Measurements from ENCODE around the gene SMARCE1.

SMARCE1 gene

DNA sequence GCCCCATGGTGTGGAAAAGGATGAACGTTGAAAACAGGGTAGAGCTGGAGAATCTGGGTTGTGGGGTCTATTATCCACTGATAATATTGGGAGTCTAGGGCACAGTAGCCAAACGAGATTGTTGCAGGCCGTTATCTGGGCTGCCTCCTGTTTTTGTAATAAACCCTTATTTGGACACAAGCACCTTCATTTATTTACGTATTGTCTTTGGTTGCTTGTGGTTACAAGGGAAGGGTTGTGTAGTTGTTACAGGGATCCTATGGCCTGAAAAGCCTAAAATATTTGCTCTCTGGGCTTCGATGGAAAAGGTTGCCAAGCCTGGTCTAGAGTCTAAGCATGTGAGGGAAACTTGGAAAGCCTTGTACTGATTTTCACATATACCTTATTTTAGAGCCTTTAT, 4.3 kb upstream of the SMARCE1 start:
- ChIA-PET CTCF (interaction anchor here (0.7 kb wide), 1 partner anchor 227 kb away, joined by 5 read pairs; no protein-coding TSS in a partner anchor), POLR2A (ENCODE audit: low non-redundant PET) (no interaction called here)
- H3K27ac ChIP-seq: no peak overlapping the region

GRCh38 chr17:40648384-40648968, 858 bp upstream of the SMARCE1 start:
- TF ChIP-seq CTCF (conservative IDR thresholded peaks at IDR 0.05; ENCODE audit: low read depth): no peak
- POLR2A ChIA-PET (ENCODE audit: low non-redundant PET): interaction anchor here (0.6 kb wide), 1 partner anchor 19 kb away, joined by 3 read pairs; no protein-coding TSS in a partner anchor
- DNase-seq (ENCODE audit: low spot score): no peak
- CTCF ChIA-PET: interaction anchor here (0.5 to 0.7 kb wide), 3 partner anchors 28 to 1265 kb away, joined by 3 to 5 read pairs (median 3); no protein-coding TSS in a partner anchor
- peak overlapping the region; percentile 90 for H3K27ac ChIP-seq

More for the DNA sequence above, 4.3 kb upstream of the SMARCE1 start:
- no peak for DNase-seq (ENCODE audit: low spot score)
- TF ChIP-seq CTCF (conservative IDR thresholded peaks at IDR 0.05; ENCODE audit: low read depth): no peak

GRCh38 chr17:40646791-40647623, 611 bp downstream of the SMARCE1 start:
- CTCF ChIA-PET: interaction anchor here (0.7 to 1.0 kb wide), 2 partner anchors 144 to 344 kb away, joined by 3 to 5 read pairs; no protein-coding TSS in a partner anchor
- TF ChIP-seq CTCF (conservative IDR thresholded peaks at IDR 0.05; ENCODE audit: low read depth): no peak
- peak; percentile 52 for DNase-seq (ENCODE audit: low spot score)
- POLR2A ChIA-PET (ENCODE audit: low non-redundant PET): interaction anchor here (0.6 to 1.7 kb wide), 3 partner anchors 36 to 1234 kb away, joined by 3 to 5 read pairs (median 4); no protein-coding TSS in a partner anchor
- peak overlapping the region; percentile 90 for H3K27ac ChIP-seq

DNA sequence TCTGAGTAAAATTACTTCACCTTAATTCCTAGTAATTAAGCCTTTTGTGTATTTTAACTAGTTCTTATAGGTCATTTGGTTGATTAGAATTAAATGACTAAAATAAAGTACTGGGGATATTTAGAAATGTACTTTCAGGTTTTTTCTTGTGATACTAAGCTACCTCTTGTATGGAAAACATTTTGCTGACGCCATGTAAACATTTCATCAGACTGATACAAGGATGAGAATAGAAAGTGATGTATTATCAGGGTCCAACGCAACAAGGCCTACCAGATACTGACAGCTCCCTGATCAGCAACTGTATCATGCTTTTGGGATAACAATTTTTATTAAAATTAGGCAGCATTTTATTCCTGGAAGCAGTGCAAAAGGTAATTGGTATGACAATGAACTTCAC, 1.7 kb downstream of the SMARCE1 start:
- TF ChIP-seq CTCF (conservative IDR thresholded peaks at IDR 0.05; ENCODE audit: low read depth): no peak
- DNase-seq (ENCODE audit: low spot score): no peak
- ChIA-PET CTCF (interaction anchor here (0.8 kb wide), 1 partner anchor 205 kb away, joined by 6 read pairs; no protein-coding TSS in a partner anchor), POLR2A (ENCODE audit: low non-redundant PET) (interaction anchor here (1.7 kb wide), 1 partner anchor 48 kb away, joined by 5 read pairs; no protein-coding TSS in a partner anchor)
- H3K27ac ChIP-seq: no peak overlapping the region

- ChIA-PET CTCF (interaction anchor here (1.0 kb wide), 1 partner anchor 201 kb away, joined by 3 read pairs; no protein-coding TSS in a partner anchor), POLR2A (ENCODE audit: low non-redundant PET) (no interaction called here)
- no peak for DNase-seq (ENCODE audit: low spot score)
- no peak for TF ChIP-seq CTCF (conservative IDR thresholded peaks at IDR 0.05; ENCODE audit: low read depth)
- H3K27ac ChIP-seq: no peak overlapping the region
Measured at GRCh38 chr17:40645291-40645690, 2.3 kb downstream of the SMARCE1 start.

DNA sequence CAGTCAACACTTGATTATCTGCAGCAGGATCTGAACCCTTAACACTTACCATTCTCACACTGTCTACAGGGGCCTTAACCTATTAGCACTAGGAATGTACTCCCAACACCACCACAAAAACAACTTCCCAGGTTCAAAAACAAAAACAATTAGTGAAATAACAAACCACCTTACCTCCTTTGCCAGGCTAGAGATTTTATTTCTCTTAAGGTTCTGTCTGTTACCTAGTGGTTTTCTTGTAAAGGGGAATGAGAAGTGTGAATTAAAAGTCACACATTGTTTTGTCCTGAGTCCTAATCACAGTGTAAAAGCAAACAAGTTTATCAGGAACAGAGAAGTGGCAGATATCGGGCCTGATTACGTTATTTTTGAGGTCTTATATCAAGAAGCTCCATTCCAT, 9.7 kb downstream of the SMARCE1 start:
- H3K27ac ChIP-seq: no peak overlapping the region
- POLR2A ChIA-PET (ENCODE audit: low non-redundant PET): no interaction called here
- CTCF ChIA-PET: interaction anchor here (1.1 kb wide), 1 partner anchor 18 kb away, joined by 4 read pairs; no protein-coding TSS in a partner anchor
- DNase-seq (ENCODE audit: low spot score): no peak
- TF ChIP-seq CTCF (conservative IDR thresholded peaks at IDR 0.05; ENCODE audit: low read depth): no peak

Measured in RWPE1 (cell line).